ENCODE results near the gene TCEAL9.
"Not testable (repeated sequence)": the region's sequence is repeated elsewhere in the genome, so short reads cannot be mapped to it uniquely, and the experiment has no call there.

TCEAL9 gene

DNA sequence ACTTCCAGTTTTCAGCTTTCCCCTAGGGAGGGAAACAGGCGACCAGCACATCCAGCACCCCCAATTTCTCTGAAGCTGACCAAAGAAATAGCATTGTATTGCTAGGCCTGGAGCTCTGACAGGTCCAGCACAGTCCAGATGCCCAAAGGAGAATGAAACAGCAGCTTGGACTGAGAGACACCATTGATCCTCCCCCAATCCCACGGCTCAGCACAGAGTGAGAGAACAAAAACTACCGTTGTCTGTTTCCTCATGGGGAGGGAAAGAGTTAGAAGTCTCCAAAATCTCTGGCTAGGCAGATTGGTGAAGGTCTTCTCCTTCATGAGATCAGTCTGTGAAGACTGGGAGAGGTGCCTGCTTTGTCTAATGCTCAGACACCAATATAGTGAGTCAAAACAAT, 17.6 kb upstream of the TCEAL9 start:
- in situ Hi-C loops (cut with HindIII; ENCODE audit: low sequenced_read_pairs), result no loop called here
- no peak overlapping the region for H3K4me3 ChIP-seq (ENCODE audit: low read depth, low read length)
- no peak for DNase-seq (ENCODE audit: low read depth, low spot score)
- TF ChIP-seq, protein P1, sequence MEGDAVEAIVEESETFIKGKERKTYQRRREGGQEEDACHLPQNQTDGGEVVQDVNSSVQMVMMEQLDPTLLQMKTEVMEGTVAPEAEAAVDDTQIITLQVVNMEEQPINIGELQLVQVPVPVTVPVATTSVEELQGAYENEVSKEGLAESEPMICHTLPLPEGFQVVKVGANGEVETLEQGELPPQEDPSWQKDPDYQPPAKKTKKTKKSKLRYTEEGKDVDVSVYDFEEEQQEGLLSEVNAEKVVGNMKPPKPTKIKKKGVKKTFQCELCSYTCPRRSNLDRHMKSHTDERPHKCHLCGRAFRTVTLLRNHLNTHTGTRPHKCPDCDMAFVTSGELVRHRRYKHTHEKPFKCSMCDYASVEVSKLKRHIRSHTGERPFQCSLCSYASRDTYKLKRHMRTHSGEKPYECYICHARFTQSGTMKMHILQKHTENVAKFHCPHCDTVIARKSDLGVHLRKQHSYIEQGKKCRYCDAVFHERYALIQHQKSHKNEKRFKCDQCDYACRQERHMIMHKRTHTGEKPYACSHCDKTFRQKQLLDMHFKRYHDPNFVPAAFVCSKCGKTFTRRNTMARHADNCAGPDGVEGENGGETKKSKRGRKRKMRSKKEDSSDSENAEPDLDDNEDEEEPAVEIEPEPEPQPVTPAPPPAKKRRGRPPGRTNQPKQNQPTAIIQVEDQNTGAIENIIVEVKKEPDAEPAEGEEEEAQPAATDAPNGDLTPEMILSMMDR (IDR thresholded peaks at IDR 0.05; ENCODE audit: low read depth, low read length), result no peak

- DNase-seq (ENCODE audit: low read depth, low spot score), result peak; percentile 56
- no peak overlapping the region for H3K4me3 ChIP-seq (ENCODE audit: low read depth, low read length)
- TF ChIP-seq, protein P1 (IDR thresholded peaks at IDR 0.05; ENCODE audit: low read depth, low read length), result peak; percentile 71
- in situ Hi-C loops (cut with HindIII; ENCODE audit: low sequenced_read_pairs), result no loop called here
Observed at GRCh38 chrX:103343105-103343504, 13.2 kb upstream of the TCEAL9 start.

DNA sequence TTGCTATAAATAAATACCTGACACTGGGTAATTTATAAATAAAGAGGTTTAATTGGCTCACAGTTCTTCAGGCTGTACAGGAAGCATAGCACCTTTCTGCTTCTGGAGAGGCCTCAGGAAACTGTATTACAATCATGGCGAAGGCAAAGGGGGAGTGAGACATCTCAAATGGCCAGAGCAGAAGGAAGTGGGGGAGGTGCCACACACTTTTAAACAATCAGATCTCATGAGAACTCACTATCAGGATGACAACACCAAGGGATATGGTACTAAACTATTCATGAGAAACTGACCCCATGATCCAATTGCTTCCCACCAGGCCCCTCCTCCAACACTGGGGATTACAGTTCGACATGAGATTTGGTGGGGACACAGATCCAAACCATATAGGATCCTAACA, 11.7 kb upstream of the TCEAL9 start:
- in situ Hi-C loops (cut with HindIII; ENCODE audit: low sequenced_read_pairs), result no loop called here

GRCh38 chrX:103347682-103348397, 8.5 kb upstream of the TCEAL9 start:
- TF ChIP-seq, protein P1 (IDR thresholded peaks at IDR 0.05; ENCODE audit: low read depth, low read length), result no peak
- DNase-seq (ENCODE audit: low read depth, low spot score), result no peak
- H3K4me3 ChIP-seq (ENCODE audit: low read depth, low read length), result no peak overlapping the region
- in situ Hi-C loops (cut with HindIII; ENCODE audit: low sequenced_read_pairs), result no loop called here

More for the DNA sequence above, 11.7 kb upstream of the TCEAL9 start:
- TF ChIP-seq, protein P1 (IDR thresholded peaks at IDR 0.05; ENCODE audit: low read depth, low read length), result no peak
- no peak for DNase-seq (ENCODE audit: low read depth, low spot score)
- no peak overlapping the region for H3K4me3 ChIP-seq (ENCODE audit: low read depth, low read length)

DNA sequence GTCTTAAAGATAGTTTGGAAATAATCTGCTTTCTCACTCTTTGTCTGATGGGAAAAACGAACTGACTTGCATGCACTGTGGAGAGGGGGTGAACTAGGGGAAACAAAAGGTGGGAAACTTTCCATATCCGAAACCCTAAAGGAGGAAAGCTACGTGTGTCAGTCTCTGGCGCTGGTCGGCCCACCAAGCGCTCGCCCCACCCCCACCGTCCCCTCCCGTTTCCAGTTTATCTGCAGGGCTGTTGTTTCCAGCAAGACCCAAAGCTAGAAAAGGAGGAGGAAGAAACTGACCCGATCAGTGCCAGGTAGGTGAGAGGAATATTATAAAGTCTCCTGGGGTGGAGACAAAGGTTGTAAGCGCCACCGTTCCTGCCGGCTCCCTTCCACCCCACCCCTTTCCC, 552 bp downstream of the TCEAL9 start:
- in situ Hi-C loops (cut with HindIII; ENCODE audit: low sequenced_read_pairs), result no loop called here
- H3K4me3 ChIP-seq (ENCODE audit: low read depth, low read length), result peak overlapping the region; percentile 89
- no peak for DNase-seq (ENCODE audit: low read depth, low spot score)
- TF ChIP-seq, protein P1 (IDR thresholded peaks at IDR 0.05; ENCODE audit: low read depth, low read length), result no peak

DNA sequence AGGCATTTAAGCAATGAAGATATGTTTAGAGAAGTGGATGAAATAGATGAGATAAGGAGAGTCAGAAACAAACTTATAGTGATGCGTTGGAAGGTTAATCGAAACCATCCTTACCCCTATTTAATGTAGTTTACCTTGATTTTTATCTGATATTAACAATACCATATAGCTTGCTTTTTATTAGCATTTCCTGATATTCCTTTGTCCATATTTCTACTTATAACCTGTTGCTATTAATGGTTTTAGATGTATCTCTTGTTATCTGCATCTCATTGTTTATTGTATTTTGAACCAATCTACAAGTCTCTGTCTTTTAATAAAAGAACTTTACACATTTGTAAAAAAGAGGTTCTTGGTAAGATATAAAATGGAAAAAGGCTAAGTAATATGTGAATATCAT, 1.6 kb downstream of the TCEAL9 start:
- in situ Hi-C loops (cut with HindIII; ENCODE audit: low sequenced_read_pairs), result no loop called here
- DNase-seq (ENCODE audit: low read depth, low spot score), result no peak
- H3K4me3 ChIP-seq (ENCODE audit: low read depth, low read length), result peak overlapping the region; percentile 89
- TF ChIP-seq, protein P1 (IDR thresholded peaks at IDR 0.05; ENCODE audit: low read depth, low read length), result no peak

GRCh38 chrX:103359605-103360004, 3.3 kb downstream of the TCEAL9 start:
- DNase-seq (ENCODE audit: low read depth, low spot score); in situ Hi-C loops (cut with HindIII; ENCODE audit: low sequenced_read_pairs); H3K4me3 ChIP-seq (ENCODE audit: low read depth, low read length): not testable (repeated sequence)
